NCI-H226 (cell line): ENCODE data around the gene DRC1.

Experiments
- DNase-seq: peaks from one replicate; pipeline ENCODE4 v3.0.0-alpha.2; 2015

Gene DRC1

DNA sequence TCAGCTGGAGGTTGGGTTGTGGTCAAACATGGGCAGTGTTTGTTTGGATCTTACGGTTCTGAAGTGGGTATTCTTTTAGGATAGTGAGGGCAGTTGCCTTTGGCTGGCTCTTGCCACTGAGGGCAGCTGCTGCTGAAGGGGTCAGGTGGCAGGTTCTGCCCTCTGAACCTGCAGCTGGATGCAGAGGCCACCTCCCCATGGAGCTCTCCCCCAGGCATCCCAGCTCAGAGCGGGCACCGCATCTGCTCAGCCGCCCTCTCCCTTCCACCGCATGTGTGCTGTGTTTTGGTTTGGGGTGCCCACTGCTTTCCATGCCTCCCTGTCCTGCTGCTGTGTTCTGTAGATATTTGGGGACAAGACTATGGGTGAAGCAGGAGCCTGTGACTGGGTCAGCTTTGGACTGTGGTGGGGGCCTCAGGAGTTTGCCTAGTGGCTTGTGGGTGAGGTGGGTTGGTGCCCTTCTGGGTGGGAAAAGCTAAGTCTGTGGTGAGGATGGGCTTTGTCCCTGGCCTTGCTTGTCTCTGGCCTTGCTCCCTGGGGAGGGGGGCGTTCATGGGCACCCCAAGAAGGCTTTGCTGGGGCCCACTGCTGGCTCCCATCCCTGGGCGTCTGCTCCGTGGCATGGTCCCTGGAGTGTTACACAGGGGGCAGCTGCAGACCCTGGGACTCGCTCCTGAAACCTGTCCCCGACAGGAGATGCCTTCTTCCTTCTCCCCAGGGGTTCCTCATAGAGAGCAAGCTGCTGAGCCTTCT, 47.7 kb downstream of the DRC1 start:
- no peak for DNase-seq

GRCh38 chr2:26450031-26450635, 48.4 kb downstream of the DRC1 start:
- no peak for DNase-seq

DNA sequence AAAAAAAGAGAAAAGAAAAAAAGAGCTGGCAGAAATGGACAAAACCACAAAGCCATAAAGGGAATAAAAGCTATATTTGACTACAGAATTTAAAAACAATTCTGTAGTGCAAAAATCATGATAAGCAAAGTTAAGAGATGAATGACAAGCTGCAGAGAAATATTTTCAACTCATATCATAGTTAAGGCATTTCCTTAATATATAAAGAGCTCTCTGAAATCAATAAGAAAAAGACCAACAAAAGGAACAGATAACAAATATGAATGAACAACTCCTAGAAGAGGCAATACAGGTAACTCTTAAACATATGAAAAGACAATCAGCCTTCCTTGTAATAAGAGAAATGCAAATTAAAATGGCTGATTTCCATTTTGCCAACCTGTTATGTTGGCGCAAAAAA, 50.0 kb downstream of the DRC1 start:
- no peak for DNase-seq

- no peak for DNase-seq
Observed at GRCh38 chr2:26453421-26454329, 52.0 kb downstream of the DRC1 start.

DNA sequence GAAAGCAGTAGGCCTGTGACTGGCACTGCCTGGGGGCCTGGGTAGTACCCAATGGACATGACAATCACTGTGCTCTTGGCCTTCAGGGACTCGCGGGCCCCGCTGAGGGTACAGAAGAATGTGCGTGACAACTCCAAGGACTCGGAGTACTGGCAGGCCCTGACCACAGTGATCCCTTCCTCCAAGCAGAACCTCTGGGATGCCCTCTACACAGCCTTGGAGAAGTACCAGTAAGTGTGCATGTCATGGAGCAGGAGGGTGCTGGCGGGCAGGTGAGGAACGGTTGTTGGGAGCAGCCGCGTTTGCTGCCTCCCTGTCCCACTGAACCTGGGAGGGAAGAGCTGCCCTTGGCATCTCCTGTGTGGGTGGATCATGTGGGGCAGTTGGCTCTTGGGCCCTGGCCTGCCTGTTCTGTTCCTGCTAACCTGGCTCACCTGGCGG, 52.9 kb downstream of the DRC1 start:
- DNase-seq = no peak

GRCh38 chr2:26455037-26455669, 53.4 kb downstream of the DRC1 start:
- DNase-seq = no peak

DNA sequence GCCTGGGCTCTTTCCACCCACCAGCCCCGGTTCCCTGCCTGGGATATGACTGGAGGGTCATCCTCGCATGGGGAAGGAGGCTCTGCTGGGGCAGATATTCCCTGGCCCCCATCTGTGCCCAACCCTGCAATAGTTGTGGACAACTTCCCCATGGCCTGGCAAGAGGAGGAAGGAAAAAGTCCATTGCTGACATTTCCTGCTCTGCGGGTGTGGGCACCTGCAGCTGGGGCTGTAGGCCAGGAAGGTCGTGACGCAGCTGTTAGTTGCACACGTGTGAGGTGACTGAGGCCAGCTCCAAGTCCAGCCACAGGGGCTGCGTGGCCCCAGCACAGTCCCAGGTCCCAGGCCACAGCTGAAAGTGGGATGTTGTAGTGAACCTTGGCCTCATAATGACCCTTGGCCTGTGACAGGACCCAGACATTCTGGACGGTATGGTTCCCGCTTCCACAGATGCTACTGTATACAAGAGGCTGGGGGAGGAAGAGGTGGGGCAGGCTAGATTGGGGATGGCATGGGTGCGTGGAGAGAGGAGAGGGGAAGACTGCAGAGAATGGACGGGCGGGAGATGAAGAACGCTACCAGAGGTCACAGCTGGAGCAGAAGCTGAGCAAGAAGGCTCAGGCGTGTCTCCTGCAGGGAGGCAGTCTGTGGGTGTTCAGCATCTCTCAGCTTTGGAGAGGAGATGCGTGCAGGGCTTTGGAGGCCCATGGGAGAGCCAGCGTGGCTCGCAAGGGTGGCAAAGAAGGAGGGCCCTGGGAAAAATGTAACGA, 54.1 kb downstream of the DRC1 start:
- no peak for DNase-seq

- no peak for DNase-seq
Observed at GRCh38 chr2:26456440-26457250, 54.9 kb downstream of the DRC1 start.

- no peak for DNase-seq
Observed at GRCh38 chr2:26457251-26457666, 55.5 kb downstream of the DRC1 start.

DNA sequence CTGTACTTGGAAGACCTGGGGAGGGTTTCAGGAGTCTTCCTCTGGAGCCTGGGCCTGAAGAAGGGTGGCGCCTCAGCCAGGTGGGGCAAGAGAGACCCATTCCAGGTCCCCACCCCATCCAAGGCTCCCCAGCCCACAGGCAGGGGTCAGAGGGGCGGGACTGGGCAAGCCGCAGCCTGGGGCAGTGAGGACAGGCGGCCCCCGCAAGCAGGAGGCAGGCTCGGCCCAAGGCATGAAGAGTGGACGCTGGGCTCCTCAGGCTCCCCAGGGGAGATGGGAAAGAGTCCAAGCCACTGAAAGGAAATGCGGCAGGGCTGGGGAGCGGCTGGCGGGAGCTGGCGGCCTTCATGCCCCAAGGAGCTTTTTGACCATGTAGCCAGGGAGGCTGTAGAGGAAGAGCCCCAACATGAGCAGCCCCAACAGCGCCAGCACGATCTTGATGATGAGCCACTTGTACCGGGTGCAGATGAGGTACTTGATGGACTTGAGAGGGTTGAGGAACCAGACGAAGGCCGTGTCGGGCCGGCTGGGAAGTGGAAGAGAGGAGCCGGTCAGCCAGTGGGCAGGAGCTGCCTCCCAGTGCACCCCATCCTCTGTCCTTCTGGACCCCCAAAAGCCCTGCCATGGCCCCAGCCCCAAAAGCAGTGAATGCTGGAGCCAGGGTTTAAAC, 56.1 kb downstream of the DRC1 start:
- no peak for DNase-seq

GRCh38 chr2:26458365-26459042, 56.8 kb downstream of the DRC1 start:
- DNase-seq = no peak

GRCh38 chr2:26459991-26460612, 58.4 kb downstream of the DRC1 start:
- no peak for DNase-seq

- no peak for DNase-seq
Observed at GRCh38 chr2:26460613-26461031, 58.9 kb downstream of the DRC1 start.

DNA sequence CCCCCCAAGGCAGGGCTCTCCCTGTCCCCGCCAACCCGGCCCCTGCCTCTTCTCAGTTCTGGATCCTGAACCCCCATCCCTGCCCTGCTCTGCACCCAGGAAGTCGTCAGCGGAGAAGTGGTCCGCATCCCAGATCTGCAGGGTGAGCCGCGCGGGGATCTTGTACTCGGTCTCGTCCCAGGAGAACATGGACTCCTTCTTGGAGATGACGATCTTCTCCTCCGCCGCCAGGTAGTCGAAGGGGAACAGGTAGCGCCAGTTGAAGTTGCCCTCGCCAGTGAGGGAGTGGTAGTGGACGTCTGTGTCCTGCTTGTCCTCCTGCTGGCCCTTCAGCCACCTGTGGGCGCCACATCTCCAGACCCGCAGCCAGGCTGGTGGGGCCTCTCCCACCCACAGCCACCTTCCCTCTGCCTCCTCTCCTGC, 59.9 kb downstream of the DRC1 start:
- DNase-seq = no peak

DNA sequence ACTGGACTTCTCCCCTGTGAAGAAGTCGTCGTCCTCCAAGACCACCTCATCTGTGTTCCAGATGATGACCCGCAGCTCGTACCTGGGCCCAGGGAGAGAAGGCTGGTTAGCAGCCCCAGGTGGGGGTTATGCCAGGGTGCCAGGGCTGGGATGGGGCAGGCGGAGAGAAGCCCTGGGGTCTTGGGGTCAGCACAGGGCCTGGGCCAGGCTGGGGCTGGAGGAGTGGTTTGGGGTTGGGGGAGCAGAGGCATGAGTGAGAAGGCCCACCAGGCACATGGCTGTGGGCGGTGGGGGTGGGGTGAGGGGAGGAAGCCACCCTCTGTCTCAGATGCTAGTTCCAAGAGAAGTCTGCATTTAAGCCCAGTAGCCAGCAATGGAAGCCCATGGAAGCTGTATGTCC, 60.4 kb downstream of the DRC1 start:
- DNase-seq = no peak

GRCh38 chr2:26462511-26463243, 61.0 kb downstream of the DRC1 start:
- no peak for DNase-seq

GRCh38 chr2:26463244-26464192, 61.8 kb downstream of the DRC1 start:
- DNase-seq = no peak
